NCI-H1092 (cell line): ENCODE measurements around the gene PITPNM3.

ENCODE experiments used
- DNase-seq: peaks from one replicate; lab custom pipeline; 2025; lab: John Stamatoyannopoulos, UW

Gene PITPNM3

GRCh38 chr17:6479622-6480302 is 76.6 kb downstream of the PITPNM3 start:
- DNase-seq: no peak

- no peak for DNase-seq
Observed at GRCh38 chr17:6478486-6478885, 77.9 kb downstream of the PITPNM3 start.

DNA sequence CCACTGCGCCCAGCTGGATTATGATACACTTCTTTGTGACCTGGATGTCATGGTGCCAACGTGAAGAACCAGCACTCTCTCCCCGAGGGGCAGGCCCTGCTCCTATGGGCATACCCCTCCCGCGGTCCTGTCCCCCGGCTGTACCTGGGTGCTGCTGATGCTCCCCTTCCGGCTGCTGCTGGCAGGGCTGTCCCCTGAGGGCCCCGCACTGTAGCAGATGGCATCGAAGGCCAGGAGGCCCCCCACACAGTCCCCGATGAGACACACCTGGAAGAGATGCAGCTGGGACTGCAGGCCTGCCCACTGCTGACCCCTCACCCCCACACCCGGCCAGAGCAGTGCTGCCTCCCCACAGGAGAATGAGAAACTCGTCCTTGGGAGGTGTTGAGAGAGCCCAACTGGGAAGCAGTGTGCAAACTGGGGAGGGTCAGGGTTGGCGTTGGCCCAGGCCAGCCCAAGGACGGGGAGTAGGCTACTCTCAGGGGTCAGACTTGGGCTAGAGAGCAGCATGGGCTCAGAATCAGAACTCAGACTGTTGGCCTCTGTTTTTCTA is 78.4 kb downstream of the PITPNM3 start:
- no peak for DNase-seq

DNA sequence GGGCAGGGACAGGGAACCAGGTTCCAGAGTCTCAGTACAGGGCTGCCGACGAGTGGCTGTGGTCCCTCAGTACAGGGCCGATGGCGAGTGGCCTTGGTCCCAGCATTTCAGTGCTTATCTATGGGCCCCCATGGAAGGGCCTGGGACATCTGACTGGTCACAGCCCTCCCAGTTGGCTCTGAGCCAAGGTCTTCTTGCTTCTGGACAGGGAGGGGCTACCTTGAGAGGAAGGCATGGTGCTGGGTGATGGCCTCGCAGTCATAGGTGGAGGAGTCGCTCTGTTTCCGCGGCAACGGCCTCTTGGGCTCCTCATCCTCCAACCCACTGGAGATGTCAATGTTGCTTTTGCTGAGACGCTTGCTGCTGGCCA is 79.6 kb downstream of the PITPNM3 start:
- no peak for DNase-seq

- DNase-seq: no peak
Observed at GRCh38 chr17:6476076-6476809, 80.1 kb downstream of the PITPNM3 start.

GRCh38 chr17:6475411-6475810 is 80.9 kb downstream of the PITPNM3 start:
- DNase-seq: no peak

GRCh38 chr17:6474906-6475305 is 81.4 kb downstream of the PITPNM3 start:
- DNase-seq: no peak

DNA sequence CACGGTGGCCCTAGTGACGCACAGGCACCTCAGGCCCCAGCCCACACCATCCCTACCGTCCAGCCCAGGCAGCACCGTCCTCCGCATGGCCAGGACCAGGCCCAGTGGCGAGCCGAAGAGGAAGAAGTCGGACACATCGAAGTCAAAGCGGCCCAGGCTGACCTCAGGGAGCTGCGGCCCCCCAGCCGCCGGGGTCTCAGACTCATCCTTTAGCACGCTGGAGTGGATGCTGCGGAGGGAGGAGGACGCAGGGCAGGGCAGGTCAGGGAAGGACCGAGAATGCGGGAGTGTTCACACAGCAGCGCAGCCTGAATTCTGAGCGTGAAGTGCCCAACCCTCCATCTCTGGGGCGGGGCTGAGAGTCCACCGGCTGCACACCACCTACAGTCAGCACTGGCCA is 82.0 kb downstream of the PITPNM3 start:
- DNase-seq: no peak

DNA sequence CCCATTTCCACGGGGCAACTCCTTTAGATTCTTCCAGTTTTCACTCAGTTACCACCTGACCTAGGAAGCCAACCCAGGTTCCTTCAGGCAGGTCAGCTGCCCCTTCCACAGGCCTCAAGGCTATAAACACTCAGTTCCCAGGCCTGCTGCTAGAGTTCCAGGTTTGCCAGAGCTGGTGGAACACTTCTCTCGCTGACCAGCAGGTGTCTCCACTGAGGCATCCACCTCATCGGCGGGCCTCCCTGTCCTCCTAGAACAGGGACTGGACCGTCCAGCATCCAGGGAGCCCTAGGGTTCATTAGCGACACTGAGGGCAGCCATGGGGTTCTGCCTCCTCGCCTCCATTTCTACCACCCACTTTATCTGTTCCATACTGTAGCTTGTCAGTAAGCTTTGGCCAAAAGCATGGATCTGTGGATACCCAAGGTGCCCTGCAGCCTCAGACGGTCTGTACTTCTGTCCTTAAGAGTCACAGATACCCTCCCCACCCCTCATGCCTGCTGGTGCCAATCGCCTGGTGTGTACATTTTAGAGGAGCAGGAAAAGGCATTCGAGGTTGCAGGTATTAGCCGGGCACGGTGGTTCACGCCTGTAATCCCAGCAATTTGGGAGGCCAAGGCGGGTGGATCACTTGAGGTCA is 83.1 kb downstream of the PITPNM3 start:
- DNase-seq: peak; percentile 4

DNA sequence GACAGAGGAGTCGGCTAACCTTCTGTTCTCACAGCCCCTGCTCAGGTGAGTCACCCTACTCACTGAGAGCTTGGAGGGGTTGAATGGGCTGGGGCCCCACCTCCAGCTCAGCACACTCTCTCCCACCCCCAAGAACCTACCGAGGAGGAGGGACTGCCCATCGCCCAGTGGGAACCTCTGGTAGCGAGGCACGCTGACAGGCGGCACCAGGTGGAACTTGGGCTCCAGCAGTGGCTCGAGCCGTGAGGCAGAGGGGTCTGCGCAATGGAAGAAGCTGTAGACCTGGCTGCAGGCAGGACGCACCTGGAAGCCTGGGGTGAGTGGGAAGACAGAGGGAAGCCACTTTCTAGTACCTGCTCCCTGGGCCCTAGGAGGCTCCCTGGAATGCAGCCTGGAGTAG is 83.8 kb downstream of the PITPNM3 start:
- DNase-seq: no peak

DNA sequence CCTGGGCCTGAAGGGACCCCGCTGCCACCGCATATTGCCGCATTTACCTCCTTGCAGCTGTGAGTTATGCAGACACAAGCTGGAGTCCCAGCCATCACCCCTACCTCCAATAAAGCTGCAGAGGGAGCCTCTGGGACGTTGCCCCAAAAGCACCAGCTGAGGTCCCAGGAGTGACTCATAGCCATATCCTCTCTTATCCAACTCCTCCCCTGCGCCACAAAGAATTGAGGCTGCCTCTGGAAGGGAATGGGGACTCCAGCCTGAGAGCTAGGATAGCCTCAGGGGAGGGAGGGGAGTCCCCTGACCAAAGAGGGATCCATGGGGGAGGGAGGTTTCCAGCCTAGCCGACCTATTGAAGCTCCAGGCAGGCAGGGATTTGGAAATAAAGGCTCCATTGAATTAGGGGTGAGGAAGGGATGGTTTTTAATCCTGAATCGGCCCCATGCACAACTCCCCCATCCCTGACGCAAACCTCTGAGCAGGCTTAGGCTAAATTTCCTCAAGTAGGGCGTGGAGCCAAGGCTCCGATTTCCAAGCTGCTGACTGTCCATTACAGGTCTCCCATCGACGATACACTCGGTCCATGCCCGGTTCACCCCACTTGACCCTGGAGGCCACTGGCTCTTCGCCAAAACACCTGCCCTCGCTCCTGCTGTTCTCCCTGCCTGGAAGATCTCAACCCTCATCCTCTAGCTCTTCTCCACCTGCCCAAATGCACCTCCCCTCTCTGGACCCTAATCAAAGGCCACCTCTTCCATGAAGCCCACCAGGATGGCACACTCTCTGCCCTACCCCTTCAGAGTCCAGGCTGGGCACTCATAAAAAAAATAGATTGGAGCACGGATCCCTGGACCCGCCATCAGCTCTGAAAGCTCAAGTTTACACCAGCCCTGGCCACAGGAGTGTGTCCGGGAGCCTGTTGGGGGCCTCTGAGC is 84.6 kb downstream of the PITPNM3 start:
- no peak for DNase-seq

GRCh38 chr17:6470751-6471521 is 85.4 kb downstream of the PITPNM3 start:
- DNase-seq: no peak

GRCh38 chr17:6470146-6470718 is 86.1 kb downstream of the PITPNM3 start:
- no peak for DNase-seq

DNA sequence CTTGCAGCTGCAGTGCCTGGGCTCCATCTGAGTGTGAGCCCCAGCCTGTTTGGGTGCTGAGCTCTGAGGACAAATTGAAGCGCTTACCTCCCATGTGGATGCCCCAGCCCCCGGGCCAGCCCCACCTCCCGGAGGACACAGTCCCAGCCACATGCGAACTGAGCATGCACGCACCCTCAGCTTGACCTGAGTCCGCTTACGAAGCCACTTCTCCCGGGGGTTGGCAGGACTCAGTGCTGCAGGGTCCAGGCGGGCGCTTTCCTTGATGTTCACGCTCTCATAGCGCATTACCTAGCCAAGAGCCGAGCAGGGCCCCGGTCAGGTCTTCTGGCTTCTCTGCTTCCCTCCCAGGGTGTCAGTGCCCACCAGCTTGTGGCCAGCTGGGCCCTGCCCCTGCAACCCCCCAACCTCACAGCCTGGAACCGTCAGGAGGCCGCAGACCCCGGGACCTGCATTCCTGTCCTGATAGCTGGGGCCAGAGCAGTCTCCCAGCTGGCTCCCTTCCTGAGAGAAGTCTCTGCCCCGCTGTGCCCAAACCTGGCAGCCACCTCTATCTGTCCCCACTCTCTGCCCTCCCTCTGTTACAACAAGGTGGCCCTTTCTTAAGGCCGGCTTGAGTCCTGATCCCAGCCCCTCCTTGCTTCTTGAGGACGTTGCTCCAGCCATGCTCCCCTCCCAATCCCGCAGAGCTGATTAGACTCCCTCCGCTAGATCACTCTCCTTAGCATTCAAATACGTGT is 88.1 kb downstream of the PITPNM3 start:
- no peak for DNase-seq

GRCh38 chr17:6467567-6467966 is 88.8 kb downstream of the PITPNM3 start:
- DNase-seq: no peak

GRCh38 chr17:6465206-6466003 is 91.0 kb downstream of the PITPNM3 start:
- no peak for DNase-seq

DNA sequence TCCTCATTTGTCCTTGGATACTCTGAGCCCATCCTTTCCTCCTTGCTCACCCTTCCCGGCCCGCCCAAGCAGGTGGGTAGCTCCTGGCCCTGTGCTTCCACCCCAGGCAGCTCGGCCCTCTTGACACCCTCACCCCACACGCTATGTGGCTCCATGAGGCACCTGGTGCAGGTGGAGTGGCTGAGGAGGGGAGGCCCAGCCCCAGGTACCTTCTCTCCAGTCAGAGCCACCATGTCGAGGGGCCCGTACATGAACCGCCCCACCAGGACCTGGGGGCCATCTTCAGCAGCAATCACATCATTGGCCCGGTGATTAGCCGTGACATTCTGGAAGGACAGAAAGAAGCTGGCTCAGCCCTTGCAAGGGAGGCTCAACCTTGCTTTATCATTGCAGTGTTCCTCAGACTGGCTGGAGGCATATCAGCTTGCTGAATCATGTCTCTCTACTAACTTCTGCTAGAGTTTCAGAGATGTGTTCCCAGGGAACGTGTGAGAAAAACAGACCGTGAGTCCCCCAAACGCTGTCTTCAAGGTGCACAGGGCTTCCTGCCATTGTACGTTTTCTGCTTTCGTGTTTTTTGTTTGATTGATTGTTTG is 91.8 kb downstream of the PITPNM3 start:
- DNase-seq: no peak

- no peak for DNase-seq
Observed at GRCh38 chr17:6463616-6464445, 92.5 kb downstream of the PITPNM3 start.
